PFSK-1 (cell line): Measurements from ENCODE around the gene INPP5D.

Experiments
- POLR2AphosphoS5 ChIP-seq: IDR thresholded peaks from 2 replicates; pipeline ENCODE4 v1.6.1; 2012; ENCODE audit warnings: low read depth, mild to moderate bottlenecking, control low read depth, low read length, moderate library complexity
- SIN3A ChIP-seq: IDR thresholded peaks from 2 replicates; pipeline ENCODE4 v1.6.1; 2012; ENCODE audit warnings: mild to moderate bottlenecking, low read length, moderate library complexity, borderline replicate concordance; ENCODE audit not compliant: insufficient read depth
- TAF1 ChIP-seq: IDR thresholded peaks from 2 replicates; pipeline ENCODE4 v1.6.1; 2012; ENCODE audit warnings: low read length, control low read depth, borderline replicate concordance; ENCODE audit not compliant: insufficient read depth
- TF ChIP-seq, protein P1 (sequence below), 2 experiments: IDR thresholded peaks; 2 replicates each; pipeline versions ENCODE4 v1.6.1 to v1.8.0; 2011 to 2012; ENCODE audit warnings: low read depth in 2 of 2, low read length in 2 of 2, control low read depth in 1 of 2, inconsistent platforms in 1 of 2, mild to moderate bottlenecking in 1 of 2, moderate library complexity in 1 of 2; ENCODE audit not compliant: insufficient read depth in 1 of 2

DNA sequence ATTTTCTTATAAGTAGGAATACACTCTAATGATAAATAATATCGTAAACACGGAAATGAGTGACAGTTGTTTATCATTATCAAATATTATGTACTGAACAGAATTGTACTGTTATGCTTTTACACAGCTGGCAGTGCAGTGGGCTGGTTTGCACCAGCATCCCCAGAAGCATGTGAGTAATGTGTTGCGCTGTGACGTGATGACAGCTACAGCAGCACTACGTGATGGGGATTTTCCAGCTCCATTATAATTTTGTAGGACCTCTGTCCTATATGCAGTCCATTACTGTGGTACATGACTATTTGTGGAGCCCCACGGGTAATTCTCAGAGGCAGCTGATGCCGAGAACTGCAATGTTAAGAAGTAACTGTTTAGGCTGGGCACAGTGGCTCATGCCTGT is 114.0 kb downstream of the INPP5D start:
- TF ChIP-seq, protein P1, sequence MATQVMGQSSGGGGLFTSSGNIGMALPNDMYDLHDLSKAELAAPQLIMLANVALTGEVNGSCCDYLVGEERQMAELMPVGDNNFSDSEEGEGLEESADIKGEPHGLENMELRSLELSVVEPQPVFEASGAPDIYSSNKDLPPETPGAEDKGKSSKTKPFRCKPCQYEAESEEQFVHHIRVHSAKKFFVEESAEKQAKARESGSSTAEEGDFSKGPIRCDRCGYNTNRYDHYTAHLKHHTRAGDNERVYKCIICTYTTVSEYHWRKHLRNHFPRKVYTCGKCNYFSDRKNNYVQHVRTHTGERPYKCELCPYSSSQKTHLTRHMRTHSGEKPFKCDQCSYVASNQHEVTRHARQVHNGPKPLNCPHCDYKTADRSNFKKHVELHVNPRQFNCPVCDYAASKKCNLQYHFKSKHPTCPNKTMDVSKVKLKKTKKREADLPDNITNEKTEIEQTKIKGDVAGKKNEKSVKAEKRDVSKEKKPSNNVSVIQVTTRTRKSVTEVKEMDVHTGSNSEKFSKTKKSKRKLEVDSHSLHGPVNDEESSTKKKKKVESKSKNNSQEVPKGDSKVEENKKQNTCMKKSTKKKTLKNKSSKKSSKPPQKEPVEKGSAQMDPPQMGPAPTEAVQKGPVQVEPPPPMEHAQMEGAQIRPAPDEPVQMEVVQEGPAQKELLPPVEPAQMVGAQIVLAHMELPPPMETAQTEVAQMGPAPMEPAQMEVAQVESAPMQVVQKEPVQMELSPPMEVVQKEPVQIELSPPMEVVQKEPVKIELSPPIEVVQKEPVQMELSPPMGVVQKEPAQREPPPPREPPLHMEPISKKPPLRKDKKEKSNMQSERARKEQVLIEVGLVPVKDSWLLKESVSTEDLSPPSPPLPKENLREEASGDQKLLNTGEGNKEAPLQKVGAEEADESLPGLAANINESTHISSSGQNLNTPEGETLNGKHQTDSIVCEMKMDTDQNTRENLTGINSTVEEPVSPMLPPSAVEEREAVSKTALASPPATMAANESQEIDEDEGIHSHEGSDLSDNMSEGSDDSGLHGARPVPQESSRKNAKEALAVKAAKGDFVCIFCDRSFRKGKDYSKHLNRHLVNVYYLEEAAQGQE (IDR thresholded peaks at IDR 0.05; ENCODE audit: insufficient read depth in 1 of 2, low read depth in 2 of 2, low read length in 2 of 2), result no peak
- TF ChIP-seq SIN3A, result no peak
- TF ChIP-seq POLR2AphosphoS5, result no peak
- TF ChIP-seq TAF1, result no peak
